ENCODE results near the gene MMS19. TPM values are rescaled to one million over a fixed set of nuclear protein-coding genes. Genes with fewer than 3 reads are reported as not detected.
"Not testable (repeated sequence)": the region's sequence is repeated elsewhere in the genome, so short reads cannot be mapped to it uniquely, and the experiment has no call there.

MMS19 gene
- 90.4 and 105 TPM in 2 replicates for total RNA-seq (2014; rRNA removed; shearing (Covaris generic))

- DNase-seq (ENCODE audit: low spot score): peak; percentile 98
These were observed at the start of gene MMS19 for GRCh38 chr10:97498076-97498840. Gene MMS19 (minus strand): TSS chr10:97498422. CDS start chr10:97498384, 38 bp downstream.

GRCh38 chr10:97547962-97548361 is 49.7 kb upstream of the MMS19 start:
- no peak for DNase-seq (ENCODE audit: low spot score)

GRCh38 chr10:97547271-97547600 is 49.0 kb upstream of the MMS19 start:
- DNase-seq (ENCODE audit: low spot score): no peak

- no peak for DNase-seq (ENCODE audit: low spot score)
These were observed 48.4 kb upstream of the MMS19 start for GRCh38 chr10:97546456-97547270.

DNA sequence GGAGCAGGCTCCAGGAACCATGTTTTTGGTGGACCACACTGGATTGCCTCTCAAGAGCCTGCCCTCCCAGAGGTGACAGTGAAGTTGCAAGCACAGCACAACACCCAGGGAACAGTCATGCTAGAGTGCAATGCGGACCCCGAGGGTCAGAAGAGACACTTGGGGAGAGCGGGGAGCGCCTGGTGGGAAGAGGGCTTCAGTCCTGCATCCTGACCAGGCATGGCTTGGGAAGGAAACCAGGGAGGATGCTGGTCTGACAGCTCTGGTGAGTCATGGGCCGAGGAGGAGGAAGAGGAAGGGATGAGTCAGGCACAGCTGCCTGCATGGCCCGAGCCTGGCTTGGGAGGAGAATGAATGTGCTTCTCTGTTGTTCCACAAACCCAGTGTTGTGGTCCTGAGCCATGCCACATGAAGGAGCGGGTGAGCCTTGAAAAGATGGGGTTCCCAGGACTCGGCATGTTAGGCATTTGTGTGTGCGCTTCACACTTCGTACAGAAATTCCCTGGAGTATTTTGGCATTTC is 44.9 kb upstream of the MMS19 start:
- peak; percentile 99 for DNase-seq (ENCODE audit: low spot score)

- DNase-seq (ENCODE audit: low spot score): peak; percentile 98
These were observed 44.2 kb upstream of the MMS19 start for GRCh38 chr10:97542169-97543024.

- no peak for DNase-seq (ENCODE audit: low spot score)
These were observed 42.7 kb upstream of the MMS19 start for GRCh38 chr10:97540669-97541500.

DNA sequence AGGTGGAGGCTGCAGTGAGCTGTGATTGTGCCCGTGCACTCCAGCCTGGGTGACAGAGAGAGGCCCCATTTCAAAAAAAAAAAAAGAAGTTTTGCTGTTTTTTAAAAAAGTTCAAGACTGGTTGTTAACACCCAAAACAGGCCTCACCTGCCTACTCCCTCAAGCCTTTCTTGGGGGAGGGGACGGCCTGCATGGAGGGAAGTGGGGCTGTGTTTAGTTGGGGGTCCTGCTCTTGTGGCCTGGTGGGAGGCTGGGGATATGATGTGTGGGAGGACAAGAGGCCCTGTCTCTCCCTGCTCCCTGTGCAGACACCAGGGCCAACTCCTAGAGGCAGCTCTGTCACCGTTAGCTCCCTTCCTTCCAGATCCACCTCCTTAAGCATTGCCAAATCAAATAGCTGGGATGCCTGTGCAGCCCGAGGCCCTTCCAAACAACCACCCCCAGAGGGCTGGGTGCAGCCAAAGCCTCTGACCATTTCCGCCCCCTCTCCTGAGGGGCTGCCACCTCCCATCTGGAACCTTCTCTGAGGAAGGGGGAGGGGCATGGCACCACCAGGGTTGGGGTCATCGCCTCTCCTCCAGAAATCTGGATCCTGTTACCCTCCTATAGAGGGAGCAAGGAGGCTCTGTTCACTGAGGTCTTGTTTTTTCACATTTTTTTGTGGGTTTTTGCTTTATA is 41.4 kb upstream of the MMS19 start:
- DNase-seq (ENCODE audit: low spot score): peak; percentile 37

DNA sequence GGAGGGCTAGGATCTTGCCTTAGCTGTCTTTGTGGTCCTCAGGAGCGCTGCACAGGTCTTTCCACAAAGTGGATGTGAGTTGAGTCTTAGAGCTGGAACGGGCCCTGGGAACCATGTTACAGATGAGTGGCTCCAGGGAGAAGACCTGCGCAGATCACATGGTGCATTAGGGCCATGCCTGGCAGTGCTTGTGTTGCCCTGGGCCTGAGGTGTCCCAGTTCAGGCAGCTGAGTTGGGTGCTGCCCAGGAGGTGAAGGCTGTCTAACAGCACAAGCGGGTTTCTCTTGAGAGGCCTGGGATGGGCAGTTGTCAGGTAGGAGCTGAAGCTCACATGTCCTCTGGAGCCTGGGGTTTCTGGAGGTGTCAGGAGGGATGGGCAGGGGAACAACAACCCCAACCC is 40.6 kb upstream of the MMS19 start:
- no peak for DNase-seq (ENCODE audit: low spot score)

DNA sequence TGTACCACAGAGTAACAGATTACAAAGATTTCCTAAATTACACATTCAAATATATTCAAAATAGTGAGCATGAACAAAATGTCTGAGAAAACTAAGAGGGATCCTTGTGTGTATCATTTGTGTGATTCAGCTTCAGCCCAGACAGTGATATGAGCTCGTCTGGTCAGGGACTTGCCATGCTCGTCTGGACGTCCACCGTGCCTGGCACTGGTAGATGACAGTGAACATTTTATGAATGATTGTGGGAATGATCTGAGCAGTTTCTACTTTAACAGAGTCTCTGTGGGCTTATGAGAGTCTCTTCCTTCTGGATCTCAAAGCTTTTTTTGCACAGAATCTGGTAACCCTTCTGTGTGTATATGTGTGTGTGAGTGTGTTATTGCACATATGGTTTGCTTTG is 40.2 kb upstream of the MMS19 start:
- DNase-seq (ENCODE audit: low spot score): no peak

- DNase-seq (ENCODE audit: low spot score): no peak
These were observed 39.1 kb upstream of the MMS19 start for GRCh38 chr10:97537186-97537869.

DNA sequence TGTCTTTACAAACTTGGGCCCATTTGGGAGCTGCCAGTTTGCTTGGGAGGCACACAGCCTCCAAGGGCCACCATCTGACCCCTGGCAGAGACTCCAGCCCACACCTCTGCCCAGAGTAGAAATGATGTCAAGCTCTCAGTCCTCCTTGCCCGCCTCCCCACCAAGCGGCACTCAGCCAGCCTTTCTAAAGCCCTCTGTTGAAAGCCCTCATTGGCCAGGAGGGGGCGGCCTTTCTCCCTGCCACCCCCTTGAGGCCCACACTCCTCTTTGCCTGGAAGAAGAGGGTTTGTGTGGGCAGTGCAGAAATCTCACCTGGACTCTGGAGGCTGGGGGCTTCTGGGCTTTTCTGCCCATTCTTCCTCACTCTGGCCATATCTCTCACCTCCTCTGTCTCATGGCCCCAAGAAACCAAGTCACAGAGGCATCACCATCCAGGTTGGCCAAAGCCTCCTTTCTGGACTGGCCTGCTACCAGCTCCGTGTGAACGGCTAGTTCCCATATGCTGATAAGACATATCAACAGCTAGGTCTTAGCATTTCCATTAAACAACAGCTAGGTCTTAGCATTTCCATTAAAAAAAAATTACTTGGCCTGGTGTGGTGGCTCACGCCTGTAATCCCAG is 36.6 kb upstream of the MMS19 start:
- no peak for DNase-seq (ENCODE audit: low spot score)

DNA sequence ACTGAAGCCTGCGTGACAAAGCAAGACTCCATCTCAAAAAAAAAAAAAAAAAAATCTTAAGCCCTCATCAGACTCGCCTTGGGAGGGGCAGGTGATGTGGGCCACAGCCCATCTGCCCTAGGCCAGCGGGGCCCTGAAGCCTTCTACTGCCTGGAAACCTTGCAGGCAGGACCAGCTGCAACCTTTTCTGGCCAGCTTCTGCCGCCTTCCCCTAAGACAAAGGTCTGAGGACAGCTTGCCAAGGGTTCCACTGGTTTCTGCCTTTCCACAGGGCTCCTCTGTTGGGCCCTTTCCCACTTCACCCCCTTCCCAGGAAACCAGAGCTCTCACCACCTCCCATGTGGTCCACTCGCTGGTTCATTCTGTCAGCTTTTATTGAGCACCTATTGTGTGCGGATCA is 35.7 kb upstream of the MMS19 start:
- DNase-seq (ENCODE audit: low spot score): no peak

DNA sequence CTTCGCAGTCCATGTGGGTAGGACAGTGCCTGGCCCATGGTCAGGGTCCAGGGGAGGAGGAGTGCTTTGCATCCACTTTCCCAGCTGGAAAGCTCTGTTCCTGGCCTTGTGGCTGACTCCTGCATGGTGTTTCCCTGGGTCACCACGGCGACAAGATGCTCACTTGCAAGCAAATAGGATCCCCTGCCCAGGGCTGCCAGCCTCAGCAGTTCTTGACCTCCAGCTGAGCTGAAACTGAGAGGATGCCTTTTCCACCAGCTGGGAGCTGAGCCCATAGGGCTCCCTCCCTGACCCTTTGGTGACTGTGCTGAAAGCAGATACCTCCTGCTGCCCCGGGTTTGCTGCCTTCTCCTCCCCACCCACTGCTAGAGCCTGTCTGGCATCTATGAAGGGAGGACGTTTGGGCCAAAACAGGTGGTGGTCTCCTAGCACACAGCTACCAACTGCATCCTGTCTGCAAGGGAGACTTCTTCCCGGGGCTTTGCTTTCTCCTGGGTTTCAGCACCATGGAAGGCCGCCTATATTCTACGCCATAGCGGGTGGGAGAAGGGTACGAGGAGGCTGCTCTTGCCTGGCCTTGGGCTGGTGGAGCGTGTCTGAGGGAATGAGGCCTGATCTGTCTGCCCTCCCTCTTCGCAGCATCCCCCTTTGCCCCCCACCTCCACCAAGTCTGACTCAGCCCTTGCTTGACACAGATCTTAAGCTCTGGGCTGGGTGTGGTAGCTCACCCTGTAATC is 34.9 kb upstream of the MMS19 start:
- DNase-seq (ENCODE audit: low spot score): peak; percentile 68

DNA sequence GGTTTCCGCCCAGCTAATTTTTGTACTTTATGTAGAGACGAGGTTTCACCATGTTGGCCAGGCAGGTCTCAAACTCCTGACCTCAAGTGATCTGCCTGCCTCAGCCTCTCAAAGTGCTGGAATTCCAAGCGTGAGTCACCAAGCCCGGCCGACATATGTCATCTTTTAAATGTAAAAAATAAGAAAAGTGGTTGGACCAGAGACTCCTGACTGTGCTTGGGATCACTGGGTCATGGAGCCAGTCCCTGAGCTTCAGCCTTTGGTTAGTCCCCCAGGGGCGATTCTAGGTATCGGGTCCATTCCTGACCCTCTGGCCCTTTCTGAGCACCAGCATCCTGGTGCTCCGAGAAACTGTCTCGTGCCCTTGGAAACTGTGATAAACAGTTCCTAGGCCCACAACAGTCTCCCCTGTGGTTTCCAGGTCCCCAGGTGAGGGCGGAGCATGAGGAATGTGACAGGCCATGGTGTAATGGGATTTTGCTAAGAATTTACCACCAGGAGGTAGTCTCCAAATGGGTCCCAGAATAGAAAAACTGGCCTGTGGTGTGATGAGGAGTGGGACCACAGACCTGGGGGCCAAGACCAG is 33.3 kb upstream of the MMS19 start:
- DNase-seq (ENCODE audit: low spot score): peak; percentile 71

GRCh38 chr10:97529685-97530465 is 31.7 kb upstream of the MMS19 start:
- DNase-seq (ENCODE audit: low spot score): no peak

GRCh38 chr10:97528876-97529275 is 30.7 kb upstream of the MMS19 start:
- DNase-seq (ENCODE audit: low spot score): not testable (repeated sequence)
